Measurements from ENCODE around the gene TEFM.

The TEFM gene

DNA sequence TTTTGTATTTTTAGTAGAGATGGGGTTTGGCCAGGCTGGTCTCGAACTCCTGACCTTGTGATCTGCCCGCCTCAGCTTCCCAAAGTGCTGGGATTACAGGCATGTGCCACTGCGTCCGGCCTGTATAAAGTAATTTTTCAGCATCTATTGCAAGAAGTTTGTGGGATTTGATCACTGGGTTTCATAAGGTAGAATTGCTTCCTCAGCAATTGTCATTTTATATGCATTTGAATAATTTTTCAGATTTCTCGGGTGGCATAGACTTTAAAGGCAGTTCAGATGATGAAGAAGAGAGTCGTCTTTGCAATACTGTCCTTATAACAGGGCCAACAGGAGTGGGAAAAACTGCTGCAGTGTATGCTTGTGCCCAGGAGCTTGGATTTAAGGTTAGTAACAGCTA lies 37.0 kb downstream of the TEFM start:
- Histone ChIP-seq H3K27ac (ENCODE audit: low read depth, low read length) (no peak overlapping the region), H3K36me3 (ENCODE audit: low read length) (peaks cover 52% of the 10 kb centered on the region)
- TF ChIP-seq EZH2phosphoT487 (conservative IDR thresholded peaks at IDR 0.05; ENCODE audit: low read length) (no peak), CTCF (IDR thresholded peaks at IDR 0.05; ENCODE audit: insufficient read depth, low read length, poor library complexity, severe bottlenecking) (no peak)

DNA sequence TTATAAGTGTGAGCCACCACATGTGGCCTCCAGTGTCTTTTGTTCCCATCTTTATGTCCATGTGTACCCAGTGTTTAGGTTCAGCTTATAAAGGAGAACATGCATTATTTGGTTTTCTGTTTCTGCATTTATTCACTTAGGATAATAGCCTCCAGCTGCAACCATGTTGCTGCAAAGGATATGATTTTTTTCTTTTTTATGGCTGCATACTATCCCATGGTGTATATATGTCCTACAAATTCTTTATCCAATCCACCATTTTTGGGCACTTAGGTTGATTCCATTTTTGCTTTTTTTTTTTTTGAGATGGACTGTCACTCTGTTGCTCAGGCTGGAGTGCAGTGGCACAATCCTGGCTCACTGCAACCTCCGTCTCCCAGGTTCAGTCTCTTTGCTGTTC lies 41.4 kb downstream of the TEFM start:
- Histone ChIP-seq H3K79me2 (ENCODE audit: insufficient read depth, low read length) (no peaks in the 10 kb centered on the region), H4K20me1 (ENCODE audit: low read depth, low read length) (no peaks in the 10 kb centered on the region), H3K27me3 (ENCODE audit: low read length) (no peaks in the 10 kb centered on the region), H3K27ac (ENCODE audit: low read depth, low read length) (no peak overlapping the region), H3K36me3 (ENCODE audit: low read length) (peaks cover 30% of the 10 kb centered on the region), H3F3A (ENCODE audit: insufficient read depth) (peaks cover 16% of the 10 kb centered on the region; the same call in 1 of the 2 replicates), H2AFZ (ENCODE audit: low read depth, low read length, severe bottlenecking) (no peak overlapping the region), H3K9me3 (ENCODE audit: insufficient read depth, low read length) (no peaks in the 10 kb centered on the region), H3K4me3 (ENCODE audit: insufficient read depth, low read length, poor library complexity, severe bottlenecking) (no peak overlapping the region), H3K4me2 (ENCODE audit: low read depth, low read length, poor library complexity, severe bottlenecking) (no peak overlapping the region), H3K9me2 (replicated peaks; ENCODE audit: insufficient read depth, low read length) (no peaks in the 10 kb centered on the region), H3K9ac (ENCODE audit: low read length) (no peak overlapping the region)
- no peak for TF ChIP-seq EZH2phosphoT487 (conservative IDR thresholded peaks at IDR 0.05; ENCODE audit: low read length)
- TF ChIP-seq CTCF (IDR thresholded peaks at IDR 0.05; ENCODE audit: insufficient read depth, low read length, poor library complexity, severe bottlenecking): no peak

More for the DNA sequence above, 37.0 kb downstream of the TEFM start:
- peaks cover 24% of the 10 kb centered on the region; the same call in 1 of the 2 replicates for H3F3A ChIP-seq (ENCODE audit: insufficient read depth)
- no peak overlapping the region for H2AFZ ChIP-seq (ENCODE audit: low read depth, low read length, severe bottlenecking)
- peaks cover 4% of the 10 kb centered on the region for H3K79me2 ChIP-seq (ENCODE audit: insufficient read depth, low read length)
- no peaks in the 10 kb centered on the region for H3K9me2 ChIP-seq (replicated peaks; ENCODE audit: insufficient read depth, low read length)
- H3K9me3 ChIP-seq (ENCODE audit: insufficient read depth, low read length): no peaks in the 10 kb centered on the region
- H3K4me2 ChIP-seq (ENCODE audit: low read depth, low read length, poor library complexity, severe bottlenecking): no peak overlapping the region
- H3K9ac ChIP-seq (ENCODE audit: low read length): no peak overlapping the region
- H4K20me1 ChIP-seq (ENCODE audit: low read depth, low read length): no peaks in the 10 kb centered on the region
- H3K4me3 ChIP-seq (ENCODE audit: insufficient read depth, low read length, poor library complexity, severe bottlenecking): no peak overlapping the region
- H3K27me3 ChIP-seq (ENCODE audit: low read length): no peaks in the 10 kb centered on the region

GRCh38 chr17:30858556-30859250 lies 47.3 kb downstream of the TEFM start:
- TF ChIP-seq EZH2phosphoT487 (conservative IDR thresholded peaks at IDR 0.05; ENCODE audit: low read length): no peak
- no peak for TF ChIP-seq CTCF (IDR thresholded peaks at IDR 0.05; ENCODE audit: insufficient read depth, low read length, poor library complexity, severe bottlenecking)
- peaks cover 32% of the 10 kb centered on the region; the same call in 1 of the 2 replicates for H3K36me3 ChIP-seq (ENCODE audit: low read length)

More at GRCh38 chr17:30858556-30859250, 47.3 kb downstream of the TEFM start:
- Histone ChIP-seq H3K4me2 (ENCODE audit: low read depth, low read length, poor library complexity, severe bottlenecking) (no peak overlapping the region), H3K79me2 (ENCODE audit: insufficient read depth, low read length) (no peaks in the 10 kb centered on the region), H3K27ac (ENCODE audit: low read depth, low read length) (no peak overlapping the region), H3K9ac (ENCODE audit: low read length) (no peak overlapping the region), H4K20me1 (ENCODE audit: low read depth, low read length) (no peaks in the 10 kb centered on the region), H3K9me3 (ENCODE audit: insufficient read depth, low read length) (no peaks in the 10 kb centered on the region), H3K9me2 (replicated peaks; ENCODE audit: insufficient read depth, low read length) (no peaks in the 10 kb centered on the region), H3K27me3 (ENCODE audit: low read length) (no peaks in the 10 kb centered on the region), H3K4me3 (ENCODE audit: insufficient read depth, low read length, poor library complexity, severe bottlenecking) (no peak overlapping the region), H2AFZ (ENCODE audit: low read depth, low read length, severe bottlenecking) (no peak overlapping the region), H3F3A (ENCODE audit: insufficient read depth) (no peaks in the 10 kb centered on the region; the same call in 1 of the 2 replicates)

Data from SU-DHL-6 (cell line).